ENCODE measurements around the gene PGRMC2. TPM values are rescaled to one million over a fixed set of nuclear protein-coding genes. Genes with fewer than 3 reads are reported as not detected.

PGRMC2 gene
- total RNA-seq, 1 experiment from 2014 or later, result 11.4 TPM

DNA sequence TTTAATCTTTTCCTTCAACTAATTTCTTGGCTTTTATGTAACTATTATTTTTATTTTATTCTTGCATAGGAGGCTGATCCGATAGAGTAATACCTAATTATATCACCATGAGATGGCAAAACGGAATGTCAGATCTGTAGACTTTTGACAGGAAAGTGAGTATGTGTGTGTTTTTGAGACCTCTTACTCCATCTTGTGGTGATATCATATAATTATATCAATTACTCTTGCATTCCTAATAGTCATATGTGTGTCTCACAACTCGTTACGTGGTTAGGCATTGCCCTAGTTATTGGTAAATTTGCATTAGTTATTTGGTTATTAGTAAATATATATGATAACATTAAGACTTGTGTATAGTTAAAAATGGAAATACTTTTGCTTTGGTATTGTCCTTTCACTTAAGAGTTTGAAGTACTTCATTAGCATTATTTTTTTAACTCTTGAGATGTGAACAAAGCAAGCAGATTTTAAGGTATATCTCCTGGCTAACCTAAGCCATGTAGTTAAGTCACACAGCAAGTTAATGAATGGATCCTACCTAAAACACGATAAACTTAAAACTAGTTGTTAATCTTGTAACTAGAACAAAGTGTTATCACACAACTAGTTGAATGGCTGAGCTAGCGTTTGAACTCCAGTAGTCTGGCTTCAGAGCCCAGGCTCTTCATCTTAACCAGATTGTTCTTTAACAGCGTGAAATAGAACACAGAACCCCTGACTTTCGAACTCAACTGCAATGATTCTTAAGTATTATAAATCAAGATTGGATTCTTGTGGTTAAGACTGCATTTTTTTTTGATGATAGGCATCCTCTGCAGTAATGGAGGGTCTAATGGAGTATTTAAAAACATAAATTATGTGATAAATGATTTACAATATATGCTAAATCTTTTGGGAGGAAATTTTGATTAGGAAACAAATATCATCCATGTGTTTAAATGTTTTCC, 67.1 kb downstream of the PGRMC2 start:
- peak; percentile 5 for DNase-seq (ENCODE audit: low read depth)

Other genes starting within 250 kb of the PGRMC2 start
- 8.4 and 12.6 TPM in 2 replicates for gene LARP1B, start 226.5 kb downstream of the PGRMC2 start, total RNA-seq (2014; rRNA removed; shearing (Covaris generic))